K562 (cell line): ENCODE measurements around the gene STK33.

Experiments used
- FOXK1 ChIP-seq: sonication (generic); formaldehyde crosslinking; IDR thresholded peaks from 2 replicates; pipeline ENCODE4 v1.8.0; 2022; ENCODE audit warnings: missing genetic modification reagents, mild to moderate bottlenecking, borderline replicate concordance
- POLR2A ChIP-seq: fragments of 450-650 bp; conservative IDR thresholded peaks from 2 replicates; pipeline ENCODE4 v1.6.1; 2016
- TAF1 ChIP-seq: IDR thresholded peaks from 2 replicates; pipeline ENCODE4 v1.6.1; 2011; ENCODE audit warnings: mild to moderate bottlenecking, low read length, moderate library complexity; ENCODE audit not compliant: insufficient read depth, control insufficient read depth, severe bottlenecking; ENCODE audit errors: extremely low read depth
- TF ChIP-seq, protein P1 (sequence below): fragments of 450-650 bp; formaldehyde crosslinking; IDR thresholded peaks from 2 replicates; pipeline ENCODE4 v1.4.0; 2022; ENCODE audit warnings: missing genetic modification characterization
- TF ChIP-seq, protein P2 (sequence below), 3 experiments: IDR thresholded peaks in 2 of 3; conservative IDR thresholded peaks in 1 of 3; 2 replicates each; pipeline ENCODE4 v1.5.1; 2011 to 2012; ENCODE audit warnings: low read length in 3 of 3, mild to moderate bottlenecking in 3 of 3, control low read depth in 2 of 3, improper control_type of control experiment in 1 of 3, inconsistent platforms in 1 of 3, low read depth in 1 of 3, mixed read lengths in 1 of 3, moderate library complexity in 1 of 3; ENCODE audit not compliant: insufficient read depth in 2 of 3
- TF ChIP-seq, protein P3 (sequence below): fragments of 450-650 bp; conservative IDR thresholded peaks from 2 replicates; pipeline ENCODE4 v1.6.1; 2016; ENCODE audit warnings: missing genetic modification characterization, low read depth, mild to moderate bottlenecking, control low read depth, missing compliant biosample characterization

DNA sequence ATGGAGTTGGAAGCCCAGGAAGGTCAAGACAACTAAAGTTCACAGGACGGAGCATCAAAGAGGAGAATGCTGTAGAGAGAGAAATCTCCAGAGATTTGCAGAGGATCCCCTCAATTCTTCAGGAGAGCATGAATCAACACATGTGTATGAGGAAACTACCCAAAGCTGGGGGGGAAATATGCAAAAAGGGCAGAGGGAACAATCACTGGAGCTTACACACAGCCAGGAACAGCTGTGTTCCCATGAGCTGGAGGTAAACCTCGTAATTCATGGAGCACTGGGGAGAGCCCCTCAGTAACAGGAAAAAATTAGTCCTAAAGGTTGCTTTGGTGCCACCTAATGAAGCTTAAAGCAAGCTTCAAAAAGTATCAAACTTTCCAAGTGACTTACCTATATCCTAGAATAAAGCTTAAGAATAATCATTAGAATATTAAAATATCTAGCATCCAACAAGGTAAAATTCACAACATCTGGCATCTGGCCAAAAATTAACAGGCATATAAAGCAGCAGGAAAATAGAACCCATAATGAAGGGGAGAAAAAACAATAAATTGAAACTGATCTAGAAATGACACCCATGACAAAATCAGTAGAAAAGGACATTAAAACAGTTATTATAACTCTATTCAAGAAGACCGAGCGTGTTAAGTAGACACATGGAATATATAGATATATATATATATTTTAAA, 134.2 kb downstream of the STK33 start:
- no peak for TF ChIP-seq POLR2A
- TF ChIP-seq, protein P1, sequence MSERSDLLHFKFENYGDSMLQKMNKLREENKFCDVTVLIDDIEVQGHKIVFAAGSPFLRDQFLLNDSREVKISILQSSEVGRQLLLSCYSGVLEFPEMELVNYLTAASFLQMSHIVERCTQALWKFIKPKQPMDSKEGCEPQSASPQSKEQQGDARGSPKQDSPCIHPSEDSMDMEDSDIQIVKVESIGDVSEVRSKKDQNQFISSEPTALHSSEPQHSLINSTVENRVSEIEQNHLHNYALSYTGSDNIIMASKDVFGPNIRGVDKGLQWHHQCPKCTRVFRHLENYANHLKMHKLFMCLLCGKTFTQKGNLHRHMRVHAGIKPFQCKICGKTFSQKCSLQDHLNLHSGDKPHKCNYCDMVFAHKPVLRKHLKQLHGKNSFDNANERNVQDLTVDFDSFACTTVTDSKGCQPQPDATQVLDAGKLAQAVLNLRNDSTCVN (CRISPR knock-in tag), result no peak
- TF ChIP-seq, protein P2, sequence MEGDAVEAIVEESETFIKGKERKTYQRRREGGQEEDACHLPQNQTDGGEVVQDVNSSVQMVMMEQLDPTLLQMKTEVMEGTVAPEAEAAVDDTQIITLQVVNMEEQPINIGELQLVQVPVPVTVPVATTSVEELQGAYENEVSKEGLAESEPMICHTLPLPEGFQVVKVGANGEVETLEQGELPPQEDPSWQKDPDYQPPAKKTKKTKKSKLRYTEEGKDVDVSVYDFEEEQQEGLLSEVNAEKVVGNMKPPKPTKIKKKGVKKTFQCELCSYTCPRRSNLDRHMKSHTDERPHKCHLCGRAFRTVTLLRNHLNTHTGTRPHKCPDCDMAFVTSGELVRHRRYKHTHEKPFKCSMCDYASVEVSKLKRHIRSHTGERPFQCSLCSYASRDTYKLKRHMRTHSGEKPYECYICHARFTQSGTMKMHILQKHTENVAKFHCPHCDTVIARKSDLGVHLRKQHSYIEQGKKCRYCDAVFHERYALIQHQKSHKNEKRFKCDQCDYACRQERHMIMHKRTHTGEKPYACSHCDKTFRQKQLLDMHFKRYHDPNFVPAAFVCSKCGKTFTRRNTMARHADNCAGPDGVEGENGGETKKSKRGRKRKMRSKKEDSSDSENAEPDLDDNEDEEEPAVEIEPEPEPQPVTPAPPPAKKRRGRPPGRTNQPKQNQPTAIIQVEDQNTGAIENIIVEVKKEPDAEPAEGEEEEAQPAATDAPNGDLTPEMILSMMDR (IDR thresholded peaks at IDR 0.05 in 2 of 3, conservative IDR thresholded peaks at IDR 0.05 in 1 of 3; ENCODE audit: insufficient read depth in 2 of 3, low read depth in 1 of 3, low read length in 3 of 3), result no peak
- TF ChIP-seq, protein P3, sequence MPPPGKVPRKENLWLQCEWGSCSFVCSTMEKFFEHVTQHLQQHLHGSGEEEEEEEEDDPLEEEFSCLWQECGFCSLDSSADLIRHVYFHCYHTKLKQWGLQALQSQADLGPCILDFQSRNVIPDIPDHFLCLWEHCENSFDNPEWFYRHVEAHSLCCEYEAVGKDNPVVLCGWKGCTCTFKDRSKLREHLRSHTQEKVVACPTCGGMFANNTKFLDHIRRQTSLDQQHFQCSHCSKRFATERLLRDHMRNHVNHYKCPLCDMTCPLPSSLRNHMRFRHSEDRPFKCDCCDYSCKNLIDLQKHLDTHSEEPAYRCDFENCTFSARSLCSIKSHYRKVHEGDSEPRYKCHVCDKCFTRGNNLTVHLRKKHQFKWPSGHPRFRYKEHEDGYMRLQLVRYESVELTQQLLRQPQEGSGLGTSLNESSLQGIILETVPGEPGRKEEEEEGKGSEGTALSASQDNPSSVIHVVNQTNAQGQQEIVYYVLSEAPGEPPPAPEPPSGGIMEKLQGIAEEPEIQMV (tag), result no peak
- no peak for TF ChIP-seq FOXK1
- no peak for TF ChIP-seq TAF1
